ENCODE measurements around the gene UCP2. TPM values are rescaled to one million over a fixed set of nuclear protein-coding genes. Genes with fewer than 3 reads are reported as not detected.
A peak's percentile ranks its signal among the peaks of the same experiment; 100 is the strongest.

Gene UCP2
- total and polyA plus RNA-seq, 2 experiments from 2014 or later = 60.1 to 76.9 TPM

GRCh38 chr11:74010306-74011300, 28.0 kb upstream of the UCP2 start:
- Mint-ChIP-seq H3K27me3 (ENCODE audit: insufficient read depth, low read depth, poor library complexity) (peaks cover 7% of the 10 kb centered on the region), H3K36me3 (ENCODE audit: low read depth) (peaks cover 3% of the 10 kb centered on the region; the same call in 1 of the 3 replicates), H3K27ac (peak overlapping the region; percentile 49; the same call in 1 of the 2 replicates), H3K4me3 (no peak overlapping the region), H3K4me1 (peaks cover 17% of the 10 kb centered on the region), H3K9me3 (no peaks in the 10 kb centered on the region)
- DNase-seq (ENCODE audit: low spot score) (no peak), ATAC-seq (peak; percentile 56)
- Histone ChIP-seq H3K79me2 (replicated peaks; ENCODE audit: insufficient read depth) (no peaks in the 10 kb centered on the region), H3K4me3 (no peak overlapping the region), H3K27ac (ENCODE audit: low read depth) (no peak overlapping the region), H3K27me3 (ENCODE audit: insufficient read depth) (no peaks in the 10 kb centered on the region), H3K9me2 (ENCODE audit: insufficient read depth) (no peaks in the 10 kb centered on the region), H3K36me3 (ENCODE audit: insufficient read depth) (no peaks in the 10 kb centered on the region), H4K20me1 (replicated peaks; ENCODE audit: insufficient read depth) (no peaks in the 10 kb centered on the region), H3F3A (replicated peaks; ENCODE audit: low read depth) (no peaks in the 10 kb centered on the region), H3K4me1 (ENCODE audit: insufficient read depth) (0 out of 2 replicates have a peak, but pooled peaks cover 5% of the 10 kb centered on the region), H3K4me2 (no peak overlapping the region), H2AFZ (no peak overlapping the region)
- TF ChIP-seq STAT1 (IDR thresholded peaks at IDR 0.05; ENCODE audit: unreplicated experiment) = no peak
- no peak for TF ChIP-seq EZH2phosphoT487 (IDR thresholded peaks at IDR 0.05; ENCODE audit: unreplicated experiment)
- TF ChIP-seq, protein P1, sequence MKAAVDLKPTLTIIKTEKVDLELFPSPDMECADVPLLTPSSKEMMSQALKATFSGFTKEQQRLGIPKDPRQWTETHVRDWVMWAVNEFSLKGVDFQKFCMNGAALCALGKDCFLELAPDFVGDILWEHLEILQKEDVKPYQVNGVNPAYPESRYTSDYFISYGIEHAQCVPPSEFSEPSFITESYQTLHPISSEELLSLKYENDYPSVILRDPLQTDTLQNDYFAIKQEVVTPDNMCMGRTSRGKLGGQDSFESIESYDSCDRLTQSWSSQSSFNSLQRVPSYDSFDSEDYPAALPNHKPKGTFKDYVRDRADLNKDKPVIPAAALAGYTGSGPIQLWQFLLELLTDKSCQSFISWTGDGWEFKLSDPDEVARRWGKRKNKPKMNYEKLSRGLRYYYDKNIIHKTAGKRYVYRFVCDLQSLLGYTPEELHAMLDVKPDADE (IDR thresholded peaks at IDR 0.05) = no peak
- TF ChIP-seq NANOG (IDR thresholded peaks at IDR 0.05; ENCODE audit: borderline replicate concordance) = no peak
- no peak for TF ChIP-seq ZNF331 (CRISPR knock-in tag; IDR thresholded peaks at IDR 0.05; ENCODE audit: low read depth)
- TF ChIP-seq CREB1 (CRISPR knock-in tag; IDR thresholded peaks at IDR 0.05; ENCODE audit: low read depth) = no peak
- TF ChIP-seq, protein P2, sequence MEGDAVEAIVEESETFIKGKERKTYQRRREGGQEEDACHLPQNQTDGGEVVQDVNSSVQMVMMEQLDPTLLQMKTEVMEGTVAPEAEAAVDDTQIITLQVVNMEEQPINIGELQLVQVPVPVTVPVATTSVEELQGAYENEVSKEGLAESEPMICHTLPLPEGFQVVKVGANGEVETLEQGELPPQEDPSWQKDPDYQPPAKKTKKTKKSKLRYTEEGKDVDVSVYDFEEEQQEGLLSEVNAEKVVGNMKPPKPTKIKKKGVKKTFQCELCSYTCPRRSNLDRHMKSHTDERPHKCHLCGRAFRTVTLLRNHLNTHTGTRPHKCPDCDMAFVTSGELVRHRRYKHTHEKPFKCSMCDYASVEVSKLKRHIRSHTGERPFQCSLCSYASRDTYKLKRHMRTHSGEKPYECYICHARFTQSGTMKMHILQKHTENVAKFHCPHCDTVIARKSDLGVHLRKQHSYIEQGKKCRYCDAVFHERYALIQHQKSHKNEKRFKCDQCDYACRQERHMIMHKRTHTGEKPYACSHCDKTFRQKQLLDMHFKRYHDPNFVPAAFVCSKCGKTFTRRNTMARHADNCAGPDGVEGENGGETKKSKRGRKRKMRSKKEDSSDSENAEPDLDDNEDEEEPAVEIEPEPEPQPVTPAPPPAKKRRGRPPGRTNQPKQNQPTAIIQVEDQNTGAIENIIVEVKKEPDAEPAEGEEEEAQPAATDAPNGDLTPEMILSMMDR (conservative IDR thresholded peaks at IDR 0.05; ENCODE audit: low read depth in 2 of 2) = no peak
- no peak for TF ChIP-seq EZH2 (IDR thresholded peaks at IDR 0.05; ENCODE audit: low read depth, unreplicated experiment)
- no peak for TF ChIP-seq REST (IDR thresholded peaks at IDR 0.05; ENCODE audit: unreplicated experiment)
- no peak for TF ChIP-seq ZNF462 (CRISPR knock-in tag; IDR thresholded peaks at IDR 0.05)
- no peak for TF ChIP-seq POLR2AphosphoS5 (IDR thresholded peaks at IDR 0.05; ENCODE audit: low read depth)
- no peak for TF ChIP-seq ZNF114 (CRISPR knock-in tag; IDR thresholded peaks at IDR 0.05)

Data from GM23338 (cell line).